NCI-H82 treated with DMSO at 0.1 percent for 48 hours (cell line): ENCODE data around the gene APBB1.

Experiments used
- DNase-seq: peaks from one replicate; lab custom pipeline; 2025; ENCODE audit not compliant: unreplicated experiment; lab: John Stamatoyannopoulos, UW

APBB1 gene

DNA sequence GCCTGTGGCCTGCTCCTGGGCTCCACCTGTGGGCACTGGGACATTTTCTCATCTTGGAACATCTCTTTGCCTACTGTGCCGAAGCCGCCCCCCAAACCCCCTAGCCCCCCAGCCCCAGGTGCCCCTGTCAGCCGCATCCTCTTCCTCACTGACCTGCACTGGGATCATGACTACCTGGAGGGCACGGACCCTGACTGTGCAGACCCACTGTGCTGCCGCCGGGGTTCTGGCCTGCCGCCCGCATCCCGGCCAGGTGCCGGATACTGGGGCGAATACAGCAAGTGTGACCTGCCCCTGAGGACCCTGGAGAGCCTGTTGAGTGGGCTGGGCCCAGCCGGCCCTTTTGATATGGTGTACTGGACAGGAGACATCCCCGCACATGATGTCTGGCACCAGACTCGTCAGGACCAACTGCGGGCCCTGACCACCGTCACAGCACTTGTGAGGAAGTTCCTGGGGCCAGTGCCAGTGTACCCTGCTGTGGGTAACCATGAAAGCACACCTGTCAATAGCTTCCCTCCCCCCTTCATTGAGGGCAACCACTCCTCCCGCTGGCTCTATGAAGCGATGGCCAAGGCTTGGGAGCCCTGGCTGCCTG, 27.3 kb downstream of the APBB1 start:
- DNase-seq, result no peak

DNA sequence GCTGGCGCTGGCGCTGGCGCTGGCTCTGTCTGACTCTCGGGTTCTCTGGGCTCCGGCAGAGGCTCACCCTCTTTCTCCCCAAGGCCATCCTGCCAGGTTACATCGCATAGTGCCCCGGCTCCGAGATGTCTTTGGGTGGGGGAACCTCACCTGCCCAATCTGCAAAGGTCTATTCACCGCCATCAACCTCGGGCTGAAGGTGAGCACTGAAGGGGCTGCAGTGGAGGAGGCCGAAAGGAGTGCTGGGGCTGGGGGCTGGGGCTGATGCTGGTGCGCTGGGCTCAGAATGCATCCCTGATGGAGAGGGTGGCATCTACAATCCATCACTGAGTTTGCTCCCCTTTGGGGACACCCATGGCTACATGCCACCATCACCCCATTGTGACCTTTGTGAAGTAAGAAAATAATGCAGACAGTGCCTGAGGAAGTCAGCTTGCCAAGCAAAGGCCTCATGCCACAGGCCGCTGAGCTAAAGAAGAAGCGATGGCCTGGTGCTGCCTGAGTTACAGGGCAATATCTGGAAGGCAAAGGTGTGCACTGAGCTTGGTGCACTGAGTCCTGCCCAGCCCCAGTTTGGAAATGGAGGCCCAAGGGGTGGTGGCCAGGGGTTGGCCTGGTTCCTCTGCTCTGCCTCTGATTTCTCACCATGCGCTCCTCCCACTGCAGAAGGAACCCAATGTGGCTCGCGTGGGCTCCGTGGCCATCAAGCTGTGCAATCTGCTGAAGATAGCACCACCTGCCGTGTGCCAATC, 28.0 kb downstream of the APBB1 start:
- DNase-seq, result no peak

- peak; percentile 72 for DNase-seq
These were observed 28.8 kb downstream of the APBB1 start, which contains the start of gene SMPD1 for GRCh38 chr11:6389905-6390717. Gene SMPD1 (plus strand): TSS chr11:6390474. CDS start chr11:6390599, 125 bp downstream.

- no peak for DNase-seq
These were observed 30.1 kb downstream of the APBB1 start for GRCh38 chr11:6388748-6389147.

GRCh38 chr11:6387811-6388599, 30.9 kb downstream of the APBB1 start:
- DNase-seq, result no peak

DNA sequence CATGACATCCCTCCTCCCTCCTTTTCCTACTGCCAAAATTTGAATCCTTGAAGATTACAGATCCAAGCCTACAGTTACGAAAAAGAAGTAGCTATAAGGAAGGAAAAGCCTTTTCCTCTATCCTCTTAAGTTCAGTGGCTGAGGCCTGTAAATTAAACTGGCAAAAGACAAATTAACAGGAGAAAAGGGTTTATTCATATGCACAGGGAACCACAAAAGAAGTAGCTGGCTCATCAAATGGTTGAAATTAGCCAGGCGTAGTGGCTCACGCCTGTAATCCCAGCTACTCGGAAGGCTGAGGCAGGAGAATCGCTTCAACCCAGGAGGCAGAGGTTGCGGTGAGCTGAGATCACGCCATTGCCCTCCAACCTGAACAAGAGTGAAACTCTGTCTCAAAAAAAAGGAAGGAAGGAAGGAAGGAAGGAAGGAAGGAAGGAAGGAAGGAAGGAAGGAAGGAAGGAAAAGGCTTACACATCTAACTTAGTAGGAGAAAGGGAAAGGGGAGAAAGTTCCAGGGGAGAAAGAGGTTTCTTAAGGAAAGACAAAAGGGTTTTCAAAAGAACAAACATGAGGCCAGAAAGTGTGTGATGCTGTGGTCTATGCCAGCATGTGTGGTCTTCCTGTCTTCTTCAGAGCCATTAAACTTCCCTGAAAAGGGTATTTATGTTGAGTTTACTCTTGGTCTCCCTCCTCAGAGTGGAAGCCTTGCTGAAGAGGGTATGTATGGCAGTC, 33.7 kb downstream of the APBB1 start:
- no peak for DNase-seq

DNA sequence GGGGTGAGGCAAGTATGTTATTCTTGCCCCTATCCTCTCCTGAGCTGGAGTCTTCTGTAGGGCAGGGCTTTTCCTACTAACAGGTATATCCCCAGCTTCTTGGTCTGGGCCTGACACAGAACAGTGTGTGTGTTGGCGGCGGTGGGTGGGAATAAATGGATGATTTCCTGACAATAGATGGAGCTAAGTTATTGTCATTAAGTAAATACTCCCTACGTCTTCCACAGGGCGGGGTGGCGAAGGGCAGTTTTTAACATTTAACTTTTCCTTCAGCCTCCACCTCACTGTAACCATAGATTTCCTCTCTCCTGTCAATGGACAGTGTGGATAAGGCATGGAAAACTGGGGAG, 40.3 kb downstream of the APBB1 start:
- DNase-seq, result no peak

GRCh38 chr11:6377902-6378639, 40.8 kb downstream of the APBB1 start:
- no peak for DNase-seq

GRCh38 chr11:6371825-6372224, 47.1 kb downstream of the APBB1 start:
- DNase-seq, result no peak

DNA sequence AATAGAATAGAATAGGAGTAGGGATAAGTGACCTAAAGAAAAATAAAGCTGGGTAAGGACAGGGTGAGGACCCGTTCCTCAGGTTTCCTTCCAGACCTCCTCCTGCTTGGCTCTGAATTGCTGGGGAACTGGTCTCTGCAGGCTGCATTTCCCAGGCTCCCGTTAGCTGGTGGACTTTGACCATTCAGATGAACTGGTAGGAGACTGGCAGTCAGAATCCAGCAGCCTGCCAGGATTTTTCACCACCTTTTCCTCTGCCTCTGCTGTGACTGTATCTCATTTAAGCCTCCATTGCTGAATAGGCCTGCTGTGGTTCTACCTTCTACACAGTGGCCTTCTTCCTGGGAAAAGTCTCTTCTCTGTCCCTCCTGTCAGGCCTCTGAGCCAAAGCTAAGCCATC, 53.2 kb downstream of the APBB1 start:
- DNase-seq, result no peak

DNA sequence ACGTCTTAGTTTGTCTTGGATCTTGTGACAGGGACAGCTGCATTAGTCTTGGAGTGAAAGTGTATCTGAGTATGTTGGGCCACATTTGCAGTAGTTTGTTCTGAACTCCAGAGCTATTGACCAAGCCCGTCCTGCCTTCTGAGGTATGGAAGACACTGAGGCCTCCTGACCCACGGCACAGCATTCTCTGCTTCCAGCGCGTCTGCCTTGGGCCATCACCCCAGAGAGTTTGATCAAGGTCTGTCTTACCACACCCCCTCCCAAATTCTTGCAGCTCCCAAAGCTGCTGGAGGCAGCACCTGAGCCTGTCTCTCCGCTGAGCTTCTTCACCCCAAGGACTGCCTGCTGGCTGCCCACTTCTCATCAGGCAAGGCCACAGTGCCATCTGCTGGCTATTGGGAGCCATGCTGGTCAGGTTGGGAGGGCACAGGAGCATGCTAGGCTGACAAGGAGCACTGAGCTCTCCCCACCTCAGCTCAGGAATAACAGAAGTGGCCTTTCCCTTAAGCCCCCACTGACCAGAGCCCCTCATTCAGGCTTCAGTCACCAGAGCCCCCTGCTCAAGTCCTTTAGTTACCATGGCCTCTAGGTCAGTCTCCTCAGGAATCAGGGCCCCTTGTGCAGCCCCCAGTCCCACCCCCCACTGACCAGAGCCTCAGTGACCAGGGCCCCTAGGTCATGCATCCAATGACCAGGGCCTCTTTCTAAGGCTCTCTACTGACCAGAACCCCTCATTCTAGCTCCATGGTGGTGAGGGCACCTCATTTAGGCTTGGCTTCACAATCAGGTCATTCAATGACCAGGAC, 55.8 kb downstream of the APBB1 start:
- peak; percentile 5 for DNase-seq

GRCh38 chr11:6362185-6362872, 56.6 kb downstream of the APBB1 start:
- DNase-seq, result no peak

DNA sequence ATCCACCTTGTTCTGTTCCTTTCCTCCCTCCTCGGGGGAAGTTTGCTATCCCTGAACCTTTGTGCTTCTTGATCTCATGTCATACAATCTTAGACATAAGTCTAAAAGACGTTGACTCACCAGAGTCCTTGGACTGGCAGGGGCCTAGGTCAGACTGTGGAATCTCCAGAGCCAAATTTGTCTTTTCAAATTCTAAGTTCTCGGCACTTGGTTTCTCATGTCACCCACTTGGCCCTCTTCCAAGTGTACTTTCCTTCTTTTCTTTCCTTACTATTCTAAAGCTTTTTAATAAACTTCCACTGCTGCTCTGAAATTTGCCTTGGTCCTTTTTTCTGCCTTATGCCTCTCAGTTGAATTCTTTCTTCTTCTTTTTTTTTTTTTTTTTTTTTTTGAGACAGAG, 58.7 kb downstream of the APBB1 start:
- no peak for DNase-seq

- DNase-seq, result no peak
These were observed 61.7 kb downstream of the APBB1 start for GRCh38 chr11:6357222-6357621.

DNA sequence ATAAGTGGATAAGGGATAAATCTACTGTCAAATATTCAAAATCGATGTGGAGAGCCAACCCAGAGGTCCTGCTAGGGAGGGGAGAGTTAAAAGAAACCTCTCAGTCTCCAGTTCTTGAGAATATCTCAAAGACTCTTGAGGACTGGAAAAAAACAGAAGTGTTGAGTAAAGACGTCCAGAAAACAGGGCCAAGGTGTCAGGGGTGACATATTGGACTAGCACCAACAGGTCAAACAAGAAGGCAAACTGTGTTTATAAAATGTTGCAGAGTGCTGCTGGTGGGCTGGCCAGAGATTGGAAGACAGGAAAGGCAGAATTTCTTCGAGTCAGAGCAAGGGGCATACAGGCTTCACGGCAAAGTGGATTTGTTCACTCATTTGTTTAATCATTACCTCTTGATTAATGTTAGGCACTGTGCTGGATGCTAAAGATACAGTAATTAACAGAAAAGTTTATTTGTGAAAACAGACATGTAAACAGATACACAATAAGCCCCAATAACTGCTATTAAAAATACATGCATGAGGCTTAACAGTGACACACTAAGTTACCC, 62.3 kb downstream of the APBB1 start:
- DNase-seq, result no peak

DNA sequence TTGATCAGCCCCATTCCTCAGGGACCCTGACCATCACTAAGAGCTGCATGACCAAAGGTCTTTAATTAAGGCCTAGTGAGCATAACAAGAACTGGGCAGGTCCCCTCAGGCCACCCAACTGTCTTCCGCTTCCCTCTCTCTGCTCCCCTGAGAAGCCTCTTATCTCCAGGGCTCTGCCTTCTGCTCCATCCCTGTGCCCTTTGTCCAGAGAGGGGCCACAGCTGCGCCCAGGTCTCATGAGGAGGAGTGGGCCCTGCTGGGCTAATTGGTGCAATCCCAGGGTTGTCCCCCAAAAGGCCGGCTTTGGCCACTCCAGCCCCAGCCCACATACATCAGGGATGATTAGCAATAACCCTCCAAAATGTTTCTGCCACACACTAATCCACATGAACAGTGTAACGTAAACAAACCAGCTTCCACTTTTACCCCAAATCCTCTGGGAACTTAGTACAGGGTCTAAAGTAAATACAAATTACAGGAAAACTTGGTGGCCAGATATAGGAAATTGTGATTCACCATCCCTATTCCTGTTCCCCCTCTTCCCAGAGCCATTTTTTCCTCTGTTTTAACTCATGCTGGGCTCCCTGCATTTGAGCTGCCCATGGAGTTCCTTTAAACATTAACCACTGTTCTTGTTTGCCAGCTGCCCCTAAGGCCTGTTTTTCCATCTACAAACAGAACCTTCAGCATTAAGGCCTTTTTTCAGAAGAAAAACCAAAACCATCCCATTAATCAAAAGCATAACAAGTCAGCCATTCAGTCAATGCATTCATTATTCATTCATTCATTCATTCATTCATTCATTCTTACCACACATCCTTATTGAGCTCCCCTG, 64.0 kb downstream of the APBB1 start:
- DNase-seq, result no peak

- DNase-seq, result no peak
These were observed 65.4 kb downstream of the APBB1 start for GRCh38 chr11:6353367-6353987.
